Measurements from ENCODE around the gene SLC36A3. TPM values are rescaled to one million over a fixed set of nuclear protein-coding genes. Genes with fewer than 3 reads are reported as not detected.
"Not testable (repeated sequence)": the region's sequence is repeated elsewhere in the genome, so short reads cannot be mapped to it uniquely, and the experiment has no call there.

Gene SLC36A3
- total RNA-seq, 4 donors from 2014 or later, result not detected

DNA sequence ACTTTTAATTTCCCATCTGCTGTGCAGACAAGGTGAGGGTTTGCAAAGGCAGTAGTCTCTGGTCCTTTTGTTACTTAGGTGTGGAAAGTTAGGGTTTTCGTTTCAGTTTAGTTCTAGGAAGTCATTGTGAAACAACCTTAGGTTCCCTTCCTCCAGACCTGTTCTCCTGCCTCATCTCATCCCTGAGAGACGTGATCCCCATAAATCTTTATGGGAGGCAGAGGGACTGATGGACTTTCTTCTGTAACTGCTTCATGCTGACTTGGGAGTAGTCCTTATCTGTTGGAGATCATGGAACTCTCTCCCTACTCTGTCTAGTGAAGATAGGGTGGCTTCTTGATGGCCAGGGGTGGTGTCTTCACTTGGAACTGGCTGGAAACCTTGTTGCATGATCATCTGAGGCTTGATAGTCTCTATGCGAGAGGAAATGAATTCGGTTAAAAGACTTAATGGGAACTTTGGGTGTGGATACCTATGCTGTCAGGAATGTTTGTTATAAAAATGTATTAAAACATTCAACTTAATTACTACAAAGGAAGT is 57.8 kb downstream of the SLC36A3 start:
- no peaks in the 10 kb centered on the region for H3K36me3 ChIP-seq
- H3K27ac ChIP-seq, result no peak overlapping the region
- H3K27me3 ChIP-seq, result no peaks in the 10 kb centered on the region
- no peaks in the 10 kb centered on the region for H3K9me3 ChIP-seq
- TF ChIP-seq, protein P1, sequence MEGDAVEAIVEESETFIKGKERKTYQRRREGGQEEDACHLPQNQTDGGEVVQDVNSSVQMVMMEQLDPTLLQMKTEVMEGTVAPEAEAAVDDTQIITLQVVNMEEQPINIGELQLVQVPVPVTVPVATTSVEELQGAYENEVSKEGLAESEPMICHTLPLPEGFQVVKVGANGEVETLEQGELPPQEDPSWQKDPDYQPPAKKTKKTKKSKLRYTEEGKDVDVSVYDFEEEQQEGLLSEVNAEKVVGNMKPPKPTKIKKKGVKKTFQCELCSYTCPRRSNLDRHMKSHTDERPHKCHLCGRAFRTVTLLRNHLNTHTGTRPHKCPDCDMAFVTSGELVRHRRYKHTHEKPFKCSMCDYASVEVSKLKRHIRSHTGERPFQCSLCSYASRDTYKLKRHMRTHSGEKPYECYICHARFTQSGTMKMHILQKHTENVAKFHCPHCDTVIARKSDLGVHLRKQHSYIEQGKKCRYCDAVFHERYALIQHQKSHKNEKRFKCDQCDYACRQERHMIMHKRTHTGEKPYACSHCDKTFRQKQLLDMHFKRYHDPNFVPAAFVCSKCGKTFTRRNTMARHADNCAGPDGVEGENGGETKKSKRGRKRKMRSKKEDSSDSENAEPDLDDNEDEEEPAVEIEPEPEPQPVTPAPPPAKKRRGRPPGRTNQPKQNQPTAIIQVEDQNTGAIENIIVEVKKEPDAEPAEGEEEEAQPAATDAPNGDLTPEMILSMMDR (IDR thresholded peaks at IDR 0.05), result no peak
- TF ChIP-seq POLR2A (IDR thresholded peaks at IDR 0.05), result no peak
- no peak for TF ChIP-seq POLR2AphosphoS5 (IDR thresholded peaks at IDR 0.05)
- TF ChIP-seq EP300 (IDR thresholded peaks at IDR 0.05), result no peak
- 78 to 91% methylated on average over 3 to 4 of the region's 4 CpGs for WGBS, 2 donors (ENCODE audit: low coverage in 1 of 2)
- H3K4me1 ChIP-seq, result no peaks in the 10 kb centered on the region
- ATAC-seq, result no peak
- H3K4me3 ChIP-seq, result no peak overlapping the region

DNA sequence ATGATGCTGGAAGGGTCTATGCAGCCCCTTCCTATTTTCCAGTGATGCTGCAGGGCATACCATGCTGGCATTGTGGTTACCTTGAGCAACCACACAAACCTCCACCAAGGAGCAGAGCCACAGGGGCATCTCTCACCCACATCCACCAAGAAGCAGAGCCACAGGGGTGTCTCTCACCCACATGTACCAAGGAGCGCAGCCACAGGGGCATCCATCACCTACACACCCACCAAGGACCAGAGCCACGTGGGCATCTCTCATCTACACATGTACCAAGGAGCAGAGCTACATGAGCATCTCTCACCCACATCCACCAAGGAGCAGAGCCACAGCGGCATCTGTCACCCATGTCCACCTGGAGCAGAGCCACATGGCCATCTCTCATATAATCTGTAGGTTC is 59.4 kb downstream of the SLC36A3 start:
- no peaks in the 10 kb centered on the region for H3K36me3 ChIP-seq
- no peak for ATAC-seq
- H3K4me3 ChIP-seq, result no peak overlapping the region
- H3K4me1 ChIP-seq, result peaks cover 0 to 5% (median 0%) of the 10 kb centered on the region in 3 donors
- TF ChIP-seq EP300 (IDR thresholded peaks at IDR 0.05), result no peak
- no peak for TF ChIP-seq POLR2AphosphoS5 (IDR thresholded peaks at IDR 0.05)
- TF ChIP-seq, protein P1 (IDR thresholded peaks at IDR 0.05), result no peak
- TF ChIP-seq POLR2A (IDR thresholded peaks at IDR 0.05), result no peak
- H3K9me3 ChIP-seq, result no peaks in the 10 kb centered on the region
- WGBS, 2 donors (ENCODE audit: low coverage in 1 of 2), result 100% methylated on average over 2 of the region's 3 CpGs
- H3K27ac ChIP-seq, result no peak overlapping the region
- H3K27me3 ChIP-seq, result no peaks in the 10 kb centered on the region

DNA sequence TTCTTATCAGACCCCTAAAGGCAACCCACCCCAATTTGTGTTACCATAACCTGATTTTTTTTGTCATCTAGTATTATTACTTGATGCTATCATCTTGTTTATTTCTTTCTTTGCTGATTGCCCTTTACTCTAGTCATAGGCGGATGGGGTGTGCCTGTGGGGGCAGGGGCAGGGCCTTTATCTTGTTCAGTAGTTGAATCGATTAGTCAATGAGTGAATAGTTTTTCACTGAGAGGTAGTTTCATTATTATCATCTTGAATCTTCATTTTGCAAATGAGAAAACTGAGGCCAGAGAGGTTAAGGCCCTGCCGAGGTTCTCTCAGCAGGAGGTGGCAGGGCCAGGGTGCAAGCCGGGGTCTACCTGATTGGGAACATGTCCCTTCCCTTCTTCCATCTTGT is 60.0 kb downstream of the SLC36A3 start:
- Histone ChIP-seq H3K4me3 (no peak overlapping the region), H3K9me3 (no peaks in the 10 kb centered on the region), H3K27ac (no peak overlapping the region), H3K27me3 (no peaks in the 10 kb centered on the region), H3K4me1 (peaks cover 0 to 11% (median 6%) of the 10 kb centered on the region in 3 donors), H3K36me3 (no peaks in the 10 kb centered on the region)
- 77% methylated on average over 2 to 3 of the region's 4 CpGs for WGBS, 2 donors (ENCODE audit: low coverage in 1 of 2)
- ATAC-seq, result no peak
- TF ChIP-seq EP300 (IDR thresholded peaks at IDR 0.05) (no peak), POLR2AphosphoS5 (IDR thresholded peaks at IDR 0.05) (no peak), POLR2A (IDR thresholded peaks at IDR 0.05) (no peak)
- TF ChIP-seq, protein P1 (IDR thresholded peaks at IDR 0.05), result no peak

DNA sequence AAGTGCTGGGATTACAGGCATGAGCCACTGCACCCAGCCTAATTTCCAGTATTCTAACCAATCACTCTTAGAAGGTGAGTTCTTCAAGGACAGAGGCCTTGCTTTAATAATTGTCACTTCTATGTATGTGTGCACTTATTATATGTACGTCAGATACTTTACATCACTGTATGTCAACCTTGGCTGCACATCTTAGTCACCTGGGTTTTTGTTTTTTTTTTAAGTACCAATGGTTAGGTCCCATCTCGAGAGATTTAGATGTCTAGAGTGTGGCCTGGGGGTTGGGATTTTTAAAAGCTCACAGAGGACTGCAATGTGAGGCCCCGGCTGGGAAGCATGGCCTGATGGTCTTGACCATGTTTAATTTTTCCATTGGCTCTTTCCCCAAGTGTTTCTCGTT is 60.4 kb downstream of the SLC36A3 start:
- H3K36me3 ChIP-seq, result no peaks in the 10 kb centered on the region
- WGBS, 2 donors (ENCODE audit: low coverage in 1 of 2), result 93 to 94% methylated on average over 2 to 4 of the region's 4 CpGs
- H3K27ac ChIP-seq, result no peak overlapping the region
- peaks cover 0 to 15% (median 10%) of the 10 kb centered on the region in 3 donors for H3K4me1 ChIP-seq
- TF ChIP-seq POLR2A (IDR thresholded peaks at IDR 0.05) (no peak), POLR2AphosphoS5 (IDR thresholded peaks at IDR 0.05) (no peak), EP300 (IDR thresholded peaks at IDR 0.05) (no peak)
- TF ChIP-seq, protein P1 (IDR thresholded peaks at IDR 0.05), result no peak
- ATAC-seq, result no peak
- H3K4me3 ChIP-seq, result no peak overlapping the region
- H3K27me3 ChIP-seq, result no peaks in the 10 kb centered on the region
- H3K9me3 ChIP-seq, result no peaks in the 10 kb centered on the region

DNA sequence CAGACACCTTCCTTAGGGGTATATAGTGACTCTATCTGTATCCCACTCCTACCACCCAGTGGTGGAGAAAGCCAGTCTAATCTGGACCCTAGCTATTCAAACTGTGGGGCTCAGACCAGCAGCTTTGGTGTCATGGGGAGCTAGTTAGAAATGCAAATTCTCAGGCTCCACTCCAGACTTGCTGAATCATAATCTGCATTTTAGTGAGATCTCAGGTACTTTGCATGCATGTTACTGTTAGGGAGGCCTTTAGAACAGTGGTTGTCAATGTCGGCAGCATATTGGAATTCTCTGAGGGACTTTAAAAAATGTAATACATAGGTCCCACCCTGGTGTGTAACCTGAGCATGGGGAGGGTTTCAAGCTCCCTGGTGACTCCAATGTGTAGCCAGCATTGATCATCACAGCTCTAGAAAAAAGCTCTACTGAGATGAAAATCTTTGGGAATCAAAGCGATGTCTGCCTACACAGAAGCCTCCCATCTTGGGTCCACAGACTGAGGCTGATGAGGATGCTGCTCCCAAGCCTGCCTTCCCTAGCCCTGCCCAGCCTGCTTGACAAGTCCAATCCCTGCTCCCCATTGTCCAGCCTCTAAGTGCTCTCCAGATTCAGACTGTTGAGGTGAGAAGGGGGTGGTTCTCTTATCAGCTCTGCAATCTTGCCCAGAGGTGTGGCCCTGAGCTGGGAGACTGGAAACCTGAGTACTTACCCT is 62.5 kb downstream of the SLC36A3 start:
- no peak overlapping the region for H3K4me3 ChIP-seq
- H3K4me1 ChIP-seq, result peaks cover 0 to 25% (median 10%) of the 10 kb centered on the region in 3 donors
- WGBS, 2 donors (ENCODE audit: low coverage in 1 of 2), result 92 to 100% methylated on average over 1 to 2 of the region's 2 CpGs
- ATAC-seq, result no peak
- H3K9me3 ChIP-seq, result no peaks in the 10 kb centered on the region
- H3K27ac ChIP-seq, result no peak overlapping the region
- H3K36me3 ChIP-seq, result no peaks in the 10 kb centered on the region
- no peaks in the 10 kb centered on the region for H3K27me3 ChIP-seq
- TF ChIP-seq, protein P1 (IDR thresholded peaks at IDR 0.05), result no peak
- no peak for TF ChIP-seq EP300 (IDR thresholded peaks at IDR 0.05)
- no peak for TF ChIP-seq POLR2AphosphoS5 (IDR thresholded peaks at IDR 0.05)

DNA sequence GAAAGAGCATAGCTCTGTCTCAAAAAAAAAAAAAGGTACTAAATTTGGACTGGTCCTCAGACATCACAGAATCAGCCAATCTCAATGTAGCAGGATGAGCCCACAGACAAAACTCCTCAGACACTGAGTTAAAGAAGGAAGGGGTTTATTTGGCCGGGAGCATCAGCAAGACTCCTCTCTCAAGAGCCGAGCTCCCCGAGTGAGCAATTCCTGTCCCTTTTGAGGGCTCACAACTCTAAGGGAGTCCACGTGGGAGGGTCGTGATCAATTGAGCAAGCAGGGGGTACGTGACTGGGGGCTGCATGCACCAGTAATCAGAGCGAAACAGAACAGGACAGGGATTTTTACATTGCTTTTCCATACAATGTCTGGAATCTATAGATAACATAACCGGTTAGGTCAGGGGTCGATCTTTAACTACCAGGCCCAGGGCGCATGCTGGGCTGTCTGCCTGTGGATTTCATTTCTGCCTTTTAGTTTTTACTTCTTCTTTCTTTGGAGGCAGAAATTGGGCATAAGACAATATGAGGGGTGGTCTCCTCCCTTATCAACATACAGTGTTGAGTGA is 63.2 kb downstream of the SLC36A3 start:
- not testable (repeated sequence) for H3K9me3 ChIP-seq, H3K36me3 ChIP-seq, ATAC-seq, H3K4me3 ChIP-seq, H3K27ac ChIP-seq, H3K27me3 ChIP-seq
- peaks cover 0 to 28% (median 10%) of the 10 kb centered on the region in 3 donors for H3K4me1 ChIP-seq
- WGBS, 2 donors (ENCODE audit: low coverage in 1 of 2), result 80 to 94% methylated on average over 7 of the region's 10 CpGs

Measured in gastroesophageal sphincter (tissue), 4 donors.